HepG2 (cell line): ENCODE data around the gene ARMC8. TPM values are rescaled to one million over a fixed set of nuclear protein-coding genes. Genes with fewer than 3 reads are reported as not detected.

Experiments used
- CENPT ChIP-seq: sonication (generic); formaldehyde crosslinking; IDR thresholded peaks from 2 replicates; pipeline ENCODE4 v1.8.0; 2022; ENCODE audit warnings: low read depth, mild to moderate bottlenecking, moderate library complexity, missing genetic modification reagents
- CREBL2 ChIP-seq: sonication (generic); formaldehyde crosslinking; IDR thresholded peaks from 2 replicates; pipeline ENCODE4 v1.8.1; 2023; ENCODE audit warnings: missing genetic modification reagents, mild to moderate bottlenecking, borderline replicate concordance
- ETV6 ChIP-seq: sonication (generic); formaldehyde crosslinking; conservative IDR thresholded peaks from 2 replicates; pipeline ENCODE4 v1.4.0; 2020; ENCODE audit warnings: missing genetic modification reagents
- HOMEZ ChIP-seq: IDR thresholded peaks from 2 replicates; pipeline ENCODE4 v1.6.1; 2016; ENCODE audit warnings: low read depth
- MED8 ChIP-seq: sonication (generic); formaldehyde crosslinking; IDR thresholded peaks from 2 replicates; pipeline ENCODE4 v1.8.1; 2023; ENCODE audit warnings: mild to moderate bottlenecking, missing genetic modification reagents; ENCODE audit not compliant: insufficient replicate concordance
- SKIL ChIP-seq: sonication (generic); formaldehyde crosslinking; IDR thresholded peaks from 2 replicates; pipeline ENCODE4 v1.8.0; 2022; ENCODE audit warnings: missing genetic modification reagents, mild to moderate bottlenecking, moderate library complexity, borderline replicate concordance
- ZNF142 ChIP-seq: sonication (generic); formaldehyde crosslinking; IDR thresholded peaks from 2 replicates; pipeline ENCODE4 v1.4.0; 2020; ENCODE audit warnings: missing genetic modification reagents
- ZNF251 ChIP-seq: sonication (generic); formaldehyde crosslinking; IDR thresholded peaks from 2 replicates; pipeline ENCODE4 v1.9.0; 2021; ENCODE audit warnings: mild to moderate bottlenecking, missing genetic modification reagents
- ZNF564 ChIP-seq: sonication (generic); formaldehyde crosslinking; IDR thresholded peaks from 2 replicates; pipeline ENCODE4 v1.8.1; 2023; ENCODE audit warnings: mild to moderate bottlenecking, missing genetic modification reagents
- polyA plus RNA-seq, 8 experiments: library from polyadenylated mRNA; depleted of rRNA in 3 of 8; stranded (reverse) in 7 of 8; unstranded in 1 of 8; fragments of >200 nt; fragmentation: Illumina TruSeq in 4 of 8; extraction: Trizol in 4 of 8; gene quantifications; 2 replicates each; pipeline versions ENCODE4 v1.2.1 to v1.2.3, GENCODE V29; 2011 to 2016; ENCODE audit warnings: low read depth in 4 of 8, missing spikeins in 1 of 8, mixed read lengths in 1 of 8; ENCODE audit not compliant: insufficient read depth in 1 of 8
- total RNA-seq, 5 experiments: library from RNA; depleted of rRNA; stranded (reverse); fragments of >200 nt; fragmentation: Illumina TruSeq; extraction: Trizol; gene quantifications; 2 replicates each; pipeline ENCODE4 v1.2.3, GENCODE V29; 2016; ENCODE audit warnings: low read depth in 1 of 5

The ARMC8 gene
- total and polyA plus RNA-seq, 2 of the 13 experiments (the other 11 are each of a cell fraction or from before 2014, with no cell fraction given) = 38.9 to 55.3 TPM

GRCh38 chr3:138296639-138297038, 109.5 kb downstream of the ARMC8 start (continued):
- TF ChIP-seq ZNF142 = no peak
- TF ChIP-seq ZNF564 (CRISPR knock-in tag) = no peak
- TF ChIP-seq HOMEZ (CRISPR knock-in tag) = no peak
- TF ChIP-seq CREBL2 (CRISPR knock-in tag) = no peak
- no peak for TF ChIP-seq SKIL
- TF ChIP-seq ETV6 (CRISPR knock-in tag) = no peak
- TF ChIP-seq ZNF251 (CRISPR knock-in tag) = no peak
- no peak for TF ChIP-seq CENPT
- no peak for TF ChIP-seq MED8
